ENCODE data around the gene EYS.
"Not testable (repeated sequence)": the region's sequence is repeated elsewhere in the genome, so short reads cannot be mapped to it uniquely, and the experiment has no call there.

The EYS gene

DNA sequence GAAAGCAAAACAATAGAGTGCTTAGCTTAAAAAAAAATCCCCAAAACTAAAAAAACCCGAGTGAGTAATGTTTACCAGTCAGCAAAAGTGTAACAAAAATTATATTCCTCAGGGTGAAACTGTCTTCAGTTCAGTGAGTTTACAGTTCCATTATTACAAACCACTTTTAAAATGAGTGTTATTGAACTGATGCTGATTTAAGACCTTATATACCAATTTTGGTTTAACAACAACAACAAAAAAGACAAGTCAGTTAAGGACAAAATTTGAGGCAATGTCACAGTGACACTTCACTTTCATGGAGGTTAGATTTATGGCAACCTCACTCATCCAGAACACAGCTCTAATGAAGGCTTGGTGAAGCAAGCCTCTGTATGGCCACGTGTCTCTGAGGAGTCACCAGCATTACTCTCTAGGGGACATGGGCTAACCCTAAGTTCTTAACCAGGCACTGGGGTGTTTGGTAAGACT, 1440.6 kb downstream of the EYS start:
- DNase-seq = no peak

- DNase-seq = no peak
Measured at GRCh38 chr6:64263778-64264177, 1443.2 kb downstream of the EYS start.

DNA sequence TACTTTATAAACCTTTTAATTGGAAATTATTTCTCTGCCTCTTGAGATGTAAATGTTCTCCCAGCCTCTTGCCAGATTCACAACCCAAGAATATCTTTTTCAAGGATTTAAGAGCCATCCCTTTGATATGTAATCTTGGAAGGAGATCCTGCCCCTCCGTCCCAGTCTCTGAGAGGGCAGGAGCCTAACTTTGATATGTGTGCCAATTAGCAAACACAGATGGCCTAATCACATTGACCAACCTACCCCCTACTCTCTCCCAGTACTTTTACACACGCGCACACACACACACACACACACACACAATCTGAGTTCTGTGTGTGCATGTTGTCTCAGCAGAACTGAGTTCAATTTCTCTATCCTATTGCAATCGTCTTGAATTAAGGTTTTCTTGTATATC, 1447.7 kb downstream of the EYS start:
- no peak for DNase-seq

DNA sequence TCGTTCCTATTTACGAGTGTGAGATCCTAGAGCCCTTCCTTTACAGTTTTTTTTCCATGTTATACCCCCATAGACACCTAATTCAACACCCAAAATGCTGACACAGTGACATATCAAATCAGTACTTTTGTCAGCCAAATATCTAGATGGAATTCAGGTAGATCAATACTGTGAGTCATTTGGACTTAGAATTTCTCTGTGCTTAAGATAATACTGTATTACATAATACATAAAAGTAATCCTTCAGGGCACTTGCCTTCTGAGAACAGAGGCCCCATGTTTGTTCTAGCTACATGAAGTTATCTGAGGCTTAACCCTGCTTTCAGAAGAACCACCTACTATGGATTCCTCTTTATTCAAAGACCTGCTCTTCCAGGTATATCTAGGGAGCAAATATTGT, 1448.3 kb downstream of the EYS start:
- no peak for DNase-seq

DNA sequence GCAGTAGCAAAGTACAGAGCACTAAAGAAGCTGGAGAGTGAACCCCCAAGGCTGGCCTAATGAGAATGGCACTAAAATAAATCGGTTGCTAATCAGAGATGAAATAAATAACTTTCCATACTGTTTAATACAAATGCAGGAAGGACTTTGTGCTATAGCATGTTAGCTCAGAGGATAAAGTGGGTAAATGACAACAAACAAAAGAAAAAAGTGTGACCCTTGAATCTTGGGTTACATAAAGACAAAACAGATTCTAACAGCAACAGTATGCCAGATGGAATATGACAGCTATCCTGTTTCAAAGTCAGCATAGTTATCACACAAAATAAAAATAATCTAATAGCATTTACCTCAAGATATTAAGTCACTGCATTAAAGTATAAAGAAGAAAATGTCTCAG, 1448.7 kb downstream of the EYS start:
- DNase-seq = no peak

- DNase-seq = no peak
Measured at GRCh38 chr6:64257586-64257985, 1449.4 kb downstream of the EYS start.

GRCh38 chr6:64256483-64256882, 1450.5 kb downstream of the EYS start:
- peak in 2 of 3 experiments; percentile 39 to 79 for DNase-seq

DNA sequence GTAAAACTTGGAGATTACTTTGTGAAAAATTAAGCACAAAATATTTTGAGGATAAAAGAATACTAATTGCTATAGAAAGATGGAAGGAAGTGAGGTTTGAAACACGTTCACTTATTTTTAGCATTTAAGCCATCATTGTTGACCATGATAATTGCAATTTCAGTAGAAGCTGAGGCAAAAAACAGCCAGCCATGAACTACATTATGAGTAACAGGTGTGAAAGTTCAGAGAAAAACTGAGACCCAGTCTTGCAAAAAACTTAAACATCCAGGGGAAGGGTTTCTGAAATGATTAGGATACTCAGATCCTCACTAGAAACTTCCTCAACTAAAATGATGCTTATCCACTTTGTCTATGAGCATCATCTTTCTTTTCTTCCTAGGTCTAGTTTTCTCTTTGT, 1452.0 kb downstream of the EYS start:
- DNase-seq = no peak

GRCh38 chr6:64254558-64254957, 1452.5 kb downstream of the EYS start:
- DNase-seq = peak in 2 of 3 experiments; percentile 5 to 26

DNA sequence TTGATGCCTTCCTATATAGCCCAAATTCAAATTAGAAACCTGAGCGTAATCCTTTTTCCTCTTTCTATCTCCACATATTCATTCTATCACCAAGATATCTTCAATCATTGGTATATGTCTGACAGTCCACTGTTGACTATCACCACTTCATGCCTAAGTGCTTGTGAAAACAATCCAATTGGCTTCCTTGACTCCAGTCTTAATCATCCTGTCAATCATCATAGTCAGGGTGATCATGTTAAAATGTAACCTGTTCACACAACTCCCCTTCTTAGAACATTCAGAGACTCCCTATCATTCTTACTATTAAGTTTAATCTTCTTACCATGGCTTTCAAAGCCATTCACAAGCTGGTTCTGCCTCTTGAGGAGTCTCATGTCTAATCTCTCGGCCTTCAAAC, 1454.8 kb downstream of the EYS start:
- DNase-seq = no peak

- no peak for DNase-seq
Measured at GRCh38 chr6:64250126-64250525, 1456.9 kb downstream of the EYS start.

DNA sequence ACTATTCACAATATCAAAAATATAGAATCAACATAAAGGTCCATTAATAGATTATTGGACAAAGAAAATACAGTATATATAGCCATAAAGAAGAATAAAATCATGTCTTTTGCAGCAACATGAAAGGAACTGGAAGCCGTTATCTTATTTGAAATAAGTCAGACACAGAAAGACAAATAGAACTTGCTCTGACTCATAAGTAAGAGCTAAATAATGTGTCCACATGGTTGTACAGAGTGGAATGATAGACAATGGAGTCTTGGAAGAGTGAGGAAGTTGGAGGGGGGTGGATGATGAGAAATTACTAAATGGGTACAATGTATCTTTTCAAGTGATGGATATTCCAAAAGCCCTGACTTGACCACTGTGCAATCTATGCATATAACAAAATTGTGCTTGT, 1457.9 kb downstream of the EYS start:
- no peak for DNase-seq

- DNase-seq = no peak
Measured at GRCh38 chr6:64243618-64244017, 1463.4 kb downstream of the EYS start.

DNA sequence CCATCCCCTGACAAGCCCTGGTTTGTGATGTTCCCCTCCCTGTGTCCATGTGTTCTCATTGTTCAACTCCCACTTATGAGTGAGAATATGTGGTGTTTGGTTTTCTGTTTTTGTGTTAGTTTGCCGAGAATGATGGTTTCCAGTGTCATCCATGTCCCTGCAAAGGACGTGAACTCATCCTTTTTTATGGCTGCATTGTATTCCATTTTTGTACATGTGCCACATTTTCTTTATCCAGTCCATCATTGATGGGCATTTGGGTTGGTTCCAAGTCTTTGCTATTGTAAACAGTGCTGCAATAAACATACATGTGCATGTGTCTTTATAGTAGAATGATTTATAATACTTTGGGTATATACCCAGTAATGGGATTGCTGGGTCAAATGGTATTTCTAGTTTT, 1468.1 kb downstream of the EYS start:
- not testable (repeated sequence) for DNase-seq

DNA sequence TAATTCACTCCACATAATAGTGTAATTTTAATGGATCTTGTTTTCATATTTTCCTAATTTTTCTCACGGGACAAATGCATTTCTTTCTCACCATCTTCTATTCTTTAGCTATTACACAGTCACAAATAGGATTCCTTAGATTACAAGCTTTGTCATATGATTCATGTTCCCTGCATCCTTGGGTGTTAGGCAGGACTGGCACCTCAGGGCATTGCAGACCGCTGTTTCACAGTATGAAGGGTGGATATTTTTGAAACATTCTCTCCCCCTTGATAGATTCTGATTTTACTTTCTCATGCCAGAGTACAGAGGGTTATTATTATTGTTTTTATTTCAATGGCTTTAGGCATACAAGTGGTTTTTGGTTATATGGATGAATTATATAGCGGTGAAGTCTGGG, 1469.0 kb downstream of the EYS start:
- no peak for DNase-seq

DNA sequence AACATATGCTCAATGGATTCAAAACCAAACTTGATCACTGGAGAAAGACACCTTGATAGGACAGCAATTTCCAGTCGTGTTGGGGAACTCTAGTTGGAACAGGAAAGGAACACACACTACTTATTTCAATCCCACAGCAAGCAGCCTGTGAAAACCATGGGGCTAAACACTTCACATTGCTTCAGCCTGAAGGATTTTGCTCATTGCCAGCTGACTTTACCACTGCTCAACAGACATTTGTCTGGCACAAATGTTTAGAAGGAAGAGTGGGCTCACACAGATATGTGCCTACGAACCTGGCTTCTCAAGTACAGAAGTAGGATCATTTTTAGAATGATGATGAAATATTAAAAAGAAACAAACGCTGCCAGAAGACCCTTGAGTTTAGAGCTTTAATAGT, 1473.3 kb downstream of the EYS start:
- DNase-seq = peak in 1 of 3 experiments; percentile 6

- DNase-seq = no peak
Measured at GRCh38 chr6:64231928-64232327, 1475.1 kb downstream of the EYS start.

DNA sequence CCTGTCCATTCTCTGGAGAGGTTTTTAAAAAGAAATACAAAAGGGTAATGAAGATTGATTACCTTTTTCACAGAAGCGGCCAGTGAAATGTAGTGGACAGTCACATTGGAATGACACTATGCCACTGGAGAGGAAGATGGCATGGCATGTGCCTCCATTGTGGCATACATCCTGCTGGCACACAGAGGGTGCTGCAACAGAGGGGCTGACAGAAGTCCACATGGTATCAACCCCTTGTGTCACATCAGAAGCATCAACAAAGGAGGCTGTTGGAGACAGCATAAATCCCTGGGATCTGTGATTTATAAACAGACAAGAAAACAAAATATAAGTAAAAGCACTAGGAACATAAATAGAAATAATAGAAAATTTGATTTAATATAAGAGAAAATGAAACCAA, 1476.5 kb downstream of the EYS start:
- peak in 1 of 3 experiments; percentile 3 for DNase-seq

- no peak for DNase-seq
Measured at GRCh38 chr6:64227863-64228262, 1479.2 kb downstream of the EYS start.

GRCh38 chr6:64225503-64225902, 1481.5 kb downstream of the EYS start:
- no peak for DNase-seq

- no peak for DNase-seq
Measured at GRCh38 chr6:64224819-64225218, 1482.2 kb downstream of the EYS start.

GRCh38 chr6:64221776-64222175, 1485.2 kb downstream of the EYS start:
- DNase-seq = no peak

GRCh38 chr6:64220801-64221200, 1486.2 kb downstream of the EYS start:
- no peak for DNase-seq

GRCh38 chr6:64217721-64218620, 1489.1 kb downstream of the EYS start:
- no peak for DNase-seq

- DNase-seq = no peak
Measured at GRCh38 chr6:64214373-64214772, 1492.7 kb downstream of the EYS start.
